K562 (cell line): Measurements from ENCODE around the gene CDNF. TPM values are rescaled to one million over a fixed set of nuclear protein-coding genes. Genes with fewer than 3 reads are reported as not detected.
A peak's percentile ranks its signal among the peaks of the same experiment; 100 is the strongest.

Experiments used
- ATAC-seq: fragments of 200-7000 bp; cut with Tn5 transposase; 3 replicates; pipeline ENCODE4 v1.9.1; 2020; ENCODE audit warnings: moderate library complexity
- BruUV-seq: library from RNA; stranded (reverse); fragments of 400-500 nt; replicated peaks from 2 replicates; lab custom pipeline; 2021; lab: Mats Ljungman, UMichigan
- CTCF ChIA-PET: fragments of 300-600 bp; formaldehyde crosslinking; extraction: SDS; loops from one replicate; lab custom pipeline; 2021; ENCODE audit warnings: low intra/inter-chr PET ratio; lab: Yijun Ruan, JAX
- POLR2A ChIA-PET: fragments of 300-600, 350-650 bp; sonication (Branson Sonifier 250); formaldehyde crosslinking; extraction: SDS; loops from one replicate; lab custom pipeline; 2021; ENCODE audit warnings: antibody characterized with exemption, inconsistent platforms; lab: Yijun Ruan, JAX
- DNase-seq, 4 experiments: peaks; one replicate each; pipeline versions ENCODE4 v3.0.0 to v3.0.0-alpha.2; 2011 to 2018; ENCODE audit warnings: low spot score in 3 of 4, mixed read lengths in 3 of 4; ENCODE audit errors: extremely low read depth in 1 of 4
- FAIRE-seq: peaks from 2 replicates; lab custom pipeline; 2011; peaks lifted over from hg19 to GRCh38; lab: Jason Lieb, UNC
- H2AFZ ChIP-seq: 2 replicates; pipeline ENCODE4 v1.6.0; 2011; ENCODE audit warnings: low read depth, low read length, control low read depth, inconsistent platforms
- H3K27ac ChIP-seq: fragments of 200-600 bp; 3 replicates; pipeline ENCODE4 v1.8.0; 2011; ENCODE audit warnings: low read depth, mild to moderate bottlenecking, control low read depth, inconsistent platforms, low read length, moderate library complexity, mixed read lengths; ENCODE audit errors: extremely low read depth
- H3K27me3 ChIP-seq, 2 experiments: fragments of 300-600 bp in 1 of 2; 2 replicates in 1 of 2; 3 replicates in 1 of 2; pipeline versions ENCODE4 v1.6.0 to v1.8.0; 2011; ENCODE audit warnings: inconsistent platforms in 2 of 2, low read length in 2 of 2, mild to moderate bottlenecking in 1 of 2, mixed read lengths in 1 of 2, moderate library complexity in 1 of 2; ENCODE audit not compliant: control insufficient read depth in 2 of 2, insufficient read depth in 2 of 2
- H3K36me3 ChIP-seq: fragments of 300-600 bp; 3 replicates; pipeline ENCODE4 v1.8.0; 2011; ENCODE audit warnings: mild to moderate bottlenecking, low read length, inconsistent platforms; ENCODE audit not compliant: control insufficient read depth, insufficient read depth
- H3K4me1 ChIP-seq, 2 experiments: fragments of 200-600 bp in 1 of 2; replicated peaks in 1 of 2; 2 replicates in 1 of 2; 3 replicates in 1 of 2; pipeline versions ENCODE4 v1.5.1 to v1.8.0; 2011; ENCODE audit warnings: inconsistent platforms in 2 of 2, low read length in 2 of 2, mild to moderate bottlenecking in 1 of 2, mixed read lengths in 1 of 2, moderate library complexity in 1 of 2; ENCODE audit not compliant: control insufficient read depth in 2 of 2, insufficient read depth in 2 of 2
- H3K4me2 ChIP-seq: 2 replicates; pipeline ENCODE4 v1.6.1; 2011; ENCODE audit warnings: low read length, control low read depth, inconsistent platforms, mixed read lengths; ENCODE audit not compliant: insufficient read depth
- H3K4me3 ChIP-seq: fragments of 200-600 bp; sonication (generic), shearing (Covaris generic); 2 replicates; pipeline ENCODE4 v1.5.1; 2016; ENCODE audit warnings: control low read depth, inconsistent platforms
- H3K79me2 ChIP-seq: fragments of 200-600 bp; 3 replicates; pipeline ENCODE4 v1.8.0; 2011; ENCODE audit warnings: low read length, inconsistent platforms; ENCODE audit not compliant: control insufficient read depth, insufficient read depth
- H3K9ac ChIP-seq, 2 experiments: 2 replicates each; pipeline versions ENCODE4 v1.6.0 to v1.6.1; 2011; ENCODE audit warnings: low read depth in 2 of 2, low read length in 2 of 2, control low read depth in 1 of 2, inconsistent platforms in 1 of 2, mild to moderate bottlenecking in 1 of 2, mixed read lengths in 1 of 2; ENCODE audit not compliant: insufficient read depth in 1 of 2
- H3K9me1 ChIP-seq: one replicate; pipeline ENCODE4 v1.6.0; 2011; ENCODE audit warnings: inconsistent platforms, mild to moderate bottlenecking, low read length, moderate library complexity; ENCODE audit not compliant: control insufficient read depth, insufficient read depth
- H3K9me3 ChIP-seq: replicated peaks from 2 replicates; pipeline ENCODE4 v1.5.1; 2011; ENCODE audit warnings: low read depth, low read length, inconsistent platforms; ENCODE audit not compliant: control insufficient read depth, insufficient read depth
- H4K20me1 ChIP-seq: replicated peaks from 2 replicates; pipeline ENCODE4 v1.6.1; 2011; ENCODE audit warnings: low read length, inconsistent platforms, mixed read lengths; ENCODE audit not compliant: control insufficient read depth, insufficient read depth
- CTCF ChIP-seq, 3 experiments: IDR thresholded peaks in 2 of 3; conservative IDR thresholded peaks in 1 of 3; 2 replicates each; pipeline ENCODE4 v1.5.1; 2011 to 2012; ENCODE audit warnings: low read length in 3 of 3, mild to moderate bottlenecking in 3 of 3, control low read depth in 2 of 3, improper control_type of control experiment in 1 of 3, inconsistent platforms in 1 of 3, low read depth in 1 of 3, mixed read lengths in 1 of 3, moderate library complexity in 1 of 3; ENCODE audit not compliant: insufficient read depth in 2 of 3
- DDX20 ChIP-seq: fragments of 450-650 bp; IDR thresholded peaks from 2 replicates; pipeline ENCODE4 v1.6.1; 2016; ENCODE audit warnings: missing genetic modification characterization, low read depth, mild to moderate bottlenecking, missing compliant biosample characterization, moderate library complexity
- KDM2B ChIP-seq: fragments of 250-450 bp; sonication (Bioruptor Pico); IDR thresholded peaks from 2 replicates; pipeline ENCODE4 v1.8.0; 2021; ENCODE audit warnings: mild to moderate bottlenecking, moderate library complexity
- PHTF2 ChIP-seq: fragments of 250-450 bp; sonication (Bioruptor Pico); IDR thresholded peaks from 2 replicates; pipeline ENCODE4 v1.5.0; 2021; ENCODE audit warnings: mild to moderate bottlenecking
- RAD21 ChIP-seq, 2 experiments: fragments of 250-450 bp in 1 of 2; fragments of 450-650 bp in 1 of 2; sonication (Bioruptor Pico) in 1 of 2; formaldehyde crosslinking in 1 of 2; IDR thresholded peaks in 1 of 2; conservative IDR thresholded peaks in 1 of 2; 2 replicates each; pipeline versions ENCODE4 v1.4.0 to v1.8.0; 2020 to 2022; ENCODE audit warnings: mild to moderate bottlenecking in 2 of 2, moderate library complexity in 1 of 2
- SMC3 ChIP-seq: conservative IDR thresholded peaks from 2 replicates; pipeline ENCODE4 v1.6.1; 2011; ENCODE audit warnings: low read depth, low read length, improper control_type of control experiment; ENCODE audit not compliant: insufficient read depth
- STAT6 ChIP-seq: sonication (generic); formaldehyde crosslinking; IDR thresholded peaks from 2 replicates; pipeline ENCODE4 v1.8.1; 2023; ENCODE audit warnings: mild to moderate bottlenecking, missing genetic modification reagents
- WGBS: fragments of 100-300 bp; shearing (Covaris generic); methylation state at CpG from one replicate; pipeline ENCODE4 v1.1.6; 2016; ENCODE audit warnings: low coverage, mixed read lengths; ENCODE audit not compliant: insufficient coverage; ENCODE audit errors: missing lambda C conversion rate; 5-methylcytosine and 5-hydroxymethylcytosine counted together
- in situ Hi-C: fragments of 300-500 bp; cut with MboI; formaldehyde crosslinking; loops from 4 replicates; pipeline ENCODE4 v1.15.0; 2018; ENCODE audit warnings: inconsistent platforms, mixed read lengths
- intact Hi-C: fragments of 100-400 bp; cut with micrococcal nuclease; formaldehyde crosslinking; loops from 2 replicates; pipeline ENCODE4 v1.14.2; 2022
- polyA plus RNA-seq, 8 experiments: library from polyadenylated mRNA; depleted of rRNA in 4 of 8; stranded (reverse) in 5 of 8; unstranded in 3 of 8; fragments of >200 nt; fragmentation: Nextera tagmentation in 2 of 8; fragmentation: Illumina TruSeq in 1 of 8; extraction: Ambion mirVana in 2 of 8; extraction: Trizol in 1 of 8; gene quantifications; 2 replicates each; pipeline versions ENCODE4 v1.2.1 to v1.2.3, GENCODE V29; 2011 to 2014; ENCODE audit warnings: inconsistent platforms in 1 of 8, missing spikeins in 1 of 8
- total RNA-seq, 7 experiments: library from RNA; depleted of rRNA in 6 of 7; stranded (reverse); fragments of >200 nt in 6 of 7; fragmentation: Illumina TruSeq in 2 of 7; extraction: Trizol in 2 of 7; gene quantifications; 2 replicates each; pipeline versions ENCODE4 v1.2.1 to v1.2.3, GENCODE V29; 2011 to 2021; ENCODE audit warnings: low replicate concordance in 1 of 7

CDNF gene
- total and polyA plus RNA-seq, 9 of the 15 experiments (the other 6 are each of a cell fraction or from before 2014, with no cell fraction given): 0.18 to 1.6 (median 0.61) TPM

GRCh38 chr10:14822879-14823755 is 14.7 kb downstream of the CDNF start:
- H3K36me3 ChIP-seq: no peaks in the 10 kb centered on the region
- no peaks in the 10 kb centered on the region; a peak in 1 of 5 replicates for H3K4me1 ChIP-seq
- H3K9me1 ChIP-seq: no peaks in the 10 kb centered on the region
- ChIA-PET POLR2A (interaction anchor here (0.8 to 1.2 kb wide), 3 partner anchors 10 to 16 kb away, joined by 3 to 4 read pairs (median 4); partner anchors contain the start of genes CDNF, HSPA14 and MSANTD7), CTCF (interaction anchor here (0.5 to 0.7 kb wide), 2 partner anchors 184 to 287 kb away, joined by 3 to 4 read pairs; no protein-coding TSS in a partner anchor)
- no peaks in the 10 kb centered on the region for H4K20me1 ChIP-seq
- ATAC-seq: peak; percentile 60; the same call in 1 of the 3 replicates
- H3K27ac ChIP-seq: no peak overlapping the region
- no peak overlapping the region for H2AFZ ChIP-seq
- 0 out of 2 replicates have a peak, but pooled peaks have one; percentile 18 for TF ChIP-seq SMC3
- TF ChIP-seq KDM2B: no peak
- no peak for TF ChIP-seq DDX20 (tag)
- peak; percentile 28 to 60 for TF ChIP-seq RAD21 (CRISPR knock-in tag; conservative IDR thresholded peaks at IDR 0.05 in 1 of 2, IDR thresholded peaks at IDR 0.05 in 1 of 2)
- TF ChIP-seq CTCF (IDR thresholded peaks at IDR 0.05 in 2 of 3, conservative IDR thresholded peaks at IDR 0.05 in 1 of 3; ENCODE audit: insufficient read depth in 2 of 3, low read depth in 1 of 3, low read length in 3 of 3): peak; percentile 32 to 60 (median 48); a peak in 4 of 6 replicates
- TF ChIP-seq STAT6 (CRISPR knock-in tag): no peak
- no peak for TF ChIP-seq PHTF2 (CRISPR knock-in tag)
- 0% methylated on average over 3 of the region's 3 CpGs for WGBS
- BruUV-seq: no TSS peak
- no peak overlapping the region for H3K4me2 ChIP-seq
- no peak overlapping the region for H3K4me3 ChIP-seq
- no peaks in the 10 kb centered on the region for H3K9me3 ChIP-seq
- in situ Hi-C loops: no loop called here
- DNase-seq: peak in 2 of 4 experiments; percentile 24 to 25
- no peak overlapping the region for H3K9ac ChIP-seq
- intact Hi-C loops: loop anchor here (2.0 kb wide), 1 partner anchor 286 kb away; no protein-coding TSS in a partner anchor
- no peak for FAIRE-seq
- peaks cover 4 to 7% of the 10 kb centered on the region in 2 experiments; a peak in 3 of 5 replicates for H3K27me3 ChIP-seq
- H3K79me2 ChIP-seq: no peaks in the 10 kb centered on the region
